DND-41 (cell line): ENCODE results near the gene SLC6A15.

Experiments
- CTCF ChIP-seq: IDR thresholded peaks from 2 replicates; pipeline ENCODE4 v1.5.1; 2012; ENCODE audit warnings: borderline replicate concordance, low read length, moderate library complexity, mild to moderate bottlenecking; ENCODE audit not compliant: poor library complexity, severe bottlenecking; ENCODE audit errors: extremely low read depth
- EZH2 ChIP-seq: IDR thresholded peaks from 3 replicates; pipeline ENCODE4 v1.6.1; 2012; ENCODE audit warnings: borderline replicate concordance, low read depth, mild to moderate bottlenecking, moderate library complexity, low read length, inconsistent platforms; ENCODE audit not compliant: severe bottlenecking

- no peak for TF ChIP-seq CTCF
- no peak for TF ChIP-seq EZH2
Observed at GRCh38 chr12:84841591-84841990, 71.0 kb downstream of the SLC6A15 start.
